Fibroblast of the aortic adventitia (primary cell): ENCODE data around the gene SLC18B1. TPM values are rescaled to one million over a fixed set of nuclear protein-coding genes. Genes with fewer than 3 reads are reported as not detected.

Source experiments
- DNase-seq: peaks from one replicate; pipeline ENCODE4 v3.0.0-alpha.2; 2010; ENCODE audit warnings: low read depth
- H3K4me3 ChIP-seq: 2 replicates; pipeline ENCODE4 v1.5.1; 2011; ENCODE audit warnings: low read depth, mild to moderate bottlenecking, control low read depth, low read length, moderate library complexity
- CTCF ChIP-seq: IDR thresholded peaks from 2 replicates; pipeline ENCODE4 v1.5.1; 2011; ENCODE audit warnings: mild to moderate bottlenecking, low read length, control low read depth, inconsistent platforms; ENCODE audit not compliant: insufficient read depth
- total RNA-seq: library from RNA; depleted of rRNA; stranded (reverse); fragments of >200 nt; gene quantifications from 2 replicates; pipeline ENCODE4 v1.2.3, GENCODE V29; 2012; ENCODE audit warnings: low replicate concordance

The SLC18B1 gene
- 6.8 and 17.8 TPM in 2 replicates for total RNA-seq

GRCh38 chr6:132797951-132798868 lies at the start of gene SLC18B1:
TSS of gene SLC18B1 (minus strand) at chr6:132798637. CDS start at chr6:132798456, 181 bp downstream.
- no peak for TF ChIP-seq CTCF
- H3K4me3 ChIP-seq = peak within 1 kb of the TSS; percentile 77
- DNase-seq = peak; percentile 30

DNA sequence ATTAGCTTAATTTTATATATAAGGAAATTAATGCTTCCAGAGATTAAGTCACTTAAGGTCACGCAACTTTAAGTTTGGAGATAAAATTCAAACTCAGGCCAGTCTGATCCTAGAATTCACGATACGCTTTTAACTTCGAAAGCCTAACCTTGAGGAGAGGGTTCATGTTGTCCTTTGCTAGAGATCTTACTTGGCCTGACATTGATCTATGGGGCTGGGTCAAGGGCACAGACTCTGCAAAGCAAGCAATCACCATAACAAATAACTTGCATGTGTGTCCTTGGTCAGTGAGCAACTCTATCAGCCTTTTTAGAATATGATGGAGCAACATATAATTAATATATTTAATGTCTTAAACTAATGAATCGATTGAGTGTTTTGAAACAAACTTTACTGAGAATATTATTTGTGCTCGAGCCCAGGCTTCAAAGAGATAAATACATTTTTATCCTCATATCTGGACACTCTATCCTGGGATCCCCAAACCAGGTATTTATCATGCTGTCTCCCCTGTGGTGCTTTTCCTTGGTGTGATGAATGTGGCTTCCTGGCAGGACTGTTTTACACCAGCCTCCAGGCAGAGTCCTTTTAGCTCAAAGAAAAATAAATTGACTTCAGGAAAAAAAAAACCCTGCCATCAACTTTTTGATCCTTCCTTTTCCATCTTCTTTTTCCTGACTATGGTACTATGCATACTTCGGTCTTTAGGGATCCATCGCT lies 45.0 kb upstream of the SLC18B1 start:
- no peak for TF ChIP-seq CTCF
- H3K4me3 ChIP-seq = no peak overlapping the region
- no peak for DNase-seq

DNA sequence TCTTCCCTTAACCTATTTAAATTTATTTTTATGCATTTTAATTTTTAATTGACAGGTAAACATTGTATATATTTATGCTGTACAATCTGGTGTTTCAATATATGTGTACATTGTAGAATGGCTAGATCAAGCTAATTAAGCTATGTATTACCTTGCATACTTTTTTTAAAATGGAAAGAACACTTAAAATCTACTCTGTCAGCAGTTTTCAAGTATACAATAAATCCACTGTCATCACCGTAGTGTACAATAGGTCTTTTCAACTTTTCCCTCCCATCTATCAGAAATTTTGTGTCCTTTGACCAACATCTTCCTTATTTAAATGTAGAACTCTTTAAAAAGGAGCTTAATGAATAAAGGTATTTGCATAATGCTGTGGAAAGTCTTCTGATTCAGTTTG lies 43.5 kb upstream of the SLC18B1 start:
- H3K4me3 ChIP-seq = no peak overlapping the region
- no peak for DNase-seq
- no peak for TF ChIP-seq CTCF

DNA sequence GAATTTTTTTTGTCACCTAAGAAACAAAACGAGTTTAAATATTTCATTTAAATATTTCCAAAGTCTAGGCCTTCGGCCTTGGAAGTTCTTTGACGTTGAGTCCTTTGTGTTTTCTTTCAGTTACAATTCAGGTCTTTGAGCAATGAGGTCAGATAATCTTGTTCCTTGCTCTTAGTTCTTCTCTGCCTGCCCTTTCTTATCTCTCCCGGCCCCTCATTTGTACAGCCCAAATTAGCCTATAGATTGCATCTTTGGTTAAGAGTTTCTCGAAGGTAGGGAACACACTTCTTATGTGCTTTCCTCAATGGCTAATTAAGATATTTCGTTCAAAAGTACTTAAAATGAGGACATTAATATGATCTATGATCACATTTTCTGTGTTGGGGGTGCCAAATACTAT lies 34.5 kb upstream of the SLC18B1 start:
- no peak for TF ChIP-seq CTCF
- H3K4me3 ChIP-seq = no peak overlapping the region

DNA sequence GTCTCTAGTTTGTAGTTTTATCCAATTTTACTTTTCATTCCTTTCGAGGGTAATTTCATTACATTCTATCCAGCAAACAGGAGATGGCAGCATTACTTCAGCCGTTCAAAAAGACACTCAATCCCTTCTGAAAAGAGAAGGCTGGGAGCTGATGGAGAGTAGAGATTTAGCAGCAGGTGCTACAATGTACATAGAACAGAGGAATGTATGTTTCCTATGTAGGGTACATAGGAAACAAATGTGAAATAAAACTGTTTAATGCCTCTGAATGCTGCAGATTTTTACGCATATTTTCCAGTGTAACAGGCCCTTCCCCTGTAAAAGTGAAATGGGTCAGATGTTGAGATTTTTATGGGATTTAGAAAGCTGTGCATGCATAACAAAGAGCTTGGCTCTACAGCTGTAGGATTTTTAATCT lies 31.9 kb upstream of the SLC18B1 start:
- no peak overlapping the region for H3K4me3 ChIP-seq
- TF ChIP-seq CTCF = peak; percentile 49
- DNase-seq = peak; percentile 37

More for the DNA sequence above, 34.5 kb upstream of the SLC18B1 start:
- no peak for DNase-seq

DNA sequence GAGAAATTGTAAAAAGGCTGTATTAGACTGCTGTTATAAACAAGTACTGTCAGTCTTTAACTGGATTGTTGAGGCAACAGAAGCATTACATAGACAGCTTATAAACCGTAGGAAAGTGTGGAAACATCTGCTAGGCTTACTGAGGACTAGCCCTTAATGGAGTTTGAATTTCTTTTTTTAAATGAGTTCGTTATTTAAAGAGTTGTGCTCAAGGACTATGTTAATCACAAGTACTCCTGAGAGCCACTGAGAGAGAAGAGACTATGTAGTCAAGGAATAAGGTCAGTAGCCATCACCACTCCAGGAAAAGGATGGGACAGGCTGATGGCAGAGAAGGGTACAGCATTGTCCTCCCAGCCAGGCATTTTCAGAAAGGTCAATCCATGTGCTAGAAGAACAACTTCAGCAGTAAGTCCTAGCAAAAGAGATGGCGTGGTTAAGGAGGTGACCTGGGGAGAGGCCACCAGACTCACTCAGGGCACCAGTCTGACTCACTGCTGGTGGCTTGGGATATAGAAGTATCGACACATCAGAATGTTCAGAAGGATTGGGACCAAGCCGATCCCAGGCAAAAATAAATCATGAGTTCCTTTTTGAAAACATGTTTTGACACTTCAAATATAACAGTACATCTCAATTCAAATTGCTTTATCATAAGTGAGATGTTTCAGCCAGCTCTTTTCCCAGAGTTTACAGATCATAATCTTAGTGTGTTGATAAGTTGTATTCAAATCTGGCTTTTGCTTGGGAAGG lies 22.4 kb upstream of the SLC18B1 start:
- no peak overlapping the region for H3K4me3 ChIP-seq
- DNase-seq = peak; percentile 11
- TF ChIP-seq CTCF = no peak
